HepG2 (cell line): ENCODE measurements around the gene CCT6A. TPM values are rescaled to one million over a fixed set of nuclear protein-coding genes. Genes with fewer than 3 reads are reported as not detected.
"Not testable (repeated sequence)": the region's sequence is repeated elsewhere in the genome, so short reads cannot be mapped to it uniquely, and the experiment has no call there.

ENCODE experiments used
- ATAC-seq: fragments of 200-7000 bp; cut with Tn5 transposase; 3 replicates; pipeline ENCODE4 v1.9.1; 2020; ENCODE audit warnings: mild to moderate bottlenecking, moderate library complexity
- BruUV-seq: library from RNA; stranded (reverse); fragments of 400-500 nt; replicated peaks from 2 replicates; lab custom pipeline; 2021; lab: Mats Ljungman, UMichigan
- CTCF ChIA-PET: fragments of 300-600 bp; formaldehyde crosslinking; extraction: SDS; loops from one replicate; lab custom pipeline; 2021; ENCODE audit warnings: low total read pairs, inconsistent platforms, low intra/inter-chr PET ratio; lab: Yijun Ruan, JAX
- POLR2A ChIA-PET: fragments of 350-600 bp; sonication (Branson Sonifier 250); formaldehyde crosslinking; loops from one replicate; lab custom pipeline; 2020; ENCODE audit warnings: antibody characterized with exemption, inconsistent platforms; lab: Yijun Ruan, JAX
- DNase-seq: peaks from one replicate; pipeline ENCODE4 v3.0.0-alpha.2; 2015; ENCODE audit warnings: low spot score
- FAIRE-seq: peaks from 3 replicates; lab custom pipeline; 2011; peaks lifted over from hg19 to GRCh38; lab: Jason Lieb, UNC
- H2AFZ ChIP-seq: one replicate; pipeline ENCODE4 v1.6.1; 2011; ENCODE audit warnings: low read length, inconsistent platforms
- H3K27ac ChIP-seq: fragments of 300-600 bp; 3 replicates; pipeline ENCODE4 v1.8.0; 2011; ENCODE audit warnings: mixed run types, mild to moderate bottlenecking, mixed read lengths, low read length, inconsistent platforms; ENCODE audit not compliant: insufficient read depth; ENCODE audit errors: extremely low read length
- H3K27me3 ChIP-seq, 2 experiments: fragments of 200-600 bp in 1 of 2; 2 replicates in 1 of 2; 3 replicates in 1 of 2; pipeline versions ENCODE4 v1.6.0 to v1.8.0; 2011; ENCODE audit warnings: low read length in 2 of 2, mild to moderate bottlenecking in 2 of 2, moderate library complexity in 2 of 2, inconsistent platforms in 1 of 2; ENCODE audit not compliant: insufficient read depth in 2 of 2, control insufficient read depth in 1 of 2
- H3K36me3 ChIP-seq, 2 experiments: fragments of 200-600 bp in 1 of 2; replicated peaks in 1 of 2; 2 replicates in 1 of 2; 3 replicates in 1 of 2; pipeline versions ENCODE4 v1.5.1 to v1.8.0; 2011; ENCODE audit warnings: low read length in 2 of 2, inconsistent platforms in 1 of 2; ENCODE audit not compliant: insufficient read depth in 2 of 2, control insufficient read depth in 1 of 2
- H3K4me1 ChIP-seq: 2 replicates; pipeline ENCODE4 v1.5.1; 2012; ENCODE audit warnings: low read length, inconsistent platforms; ENCODE audit not compliant: insufficient read depth
- H3K4me2 ChIP-seq: 2 replicates; pipeline ENCODE4 v1.6.0; 2011; ENCODE audit warnings: low read depth, low read length, inconsistent platforms
- H3K4me3 ChIP-seq, 3 experiments: fragments of 200-600 bp in 1 of 3; sonication (generic), shearing (Covaris generic) in 1 of 3; replicated peaks in 1 of 3; 2 replicates each; pipeline ENCODE4 v1.5.1; 2011 to 2016; ENCODE audit warnings: low read length in 3 of 3, inconsistent platforms in 2 of 3, low read depth in 2 of 3, mild to moderate bottlenecking in 2 of 3, control low read depth in 1 of 3, mixed read lengths in 1 of 3; ENCODE audit not compliant: insufficient read depth in 1 of 3
- H3K79me2 ChIP-seq: one replicate; pipeline ENCODE4 v1.6.1; 2011; ENCODE audit warnings: low read length, inconsistent platforms; ENCODE audit not compliant: insufficient read depth
- H3K9ac ChIP-seq: 2 replicates; pipeline ENCODE4 v1.6.0; 2011; ENCODE audit warnings: mild to moderate bottlenecking, low read depth, low read length, inconsistent platforms; ENCODE audit not compliant: insufficient read depth
- H3K9me3 ChIP-seq: 2 replicates; pipeline ENCODE4 v1.5.1; 2012; ENCODE audit warnings: mild to moderate bottlenecking, low read length
- H4K20me1 ChIP-seq: 2 replicates; pipeline ENCODE4 v1.6.0; 2011; ENCODE audit warnings: inconsistent platforms, mild to moderate bottlenecking, low read length, moderate library complexity; ENCODE audit not compliant: insufficient read depth
- CCAR2 ChIP-seq: fragments of 200-400 bp; formaldehyde crosslinking; optimal IDR thresholded peaks from 2 replicates; pipeline ENCODE3; 2018; ENCODE audit warnings: low read depth, mild to moderate bottlenecking, low read length, moderate library complexity
- HNF4A ChIP-seq: sonication (generic); formaldehyde crosslinking; IDR thresholded peaks from 2 replicates; pipeline ENCODE4 v1.4.0; 2020; ENCODE audit warnings: missing genetic modification reagents
- HNRNPUL1 ChIP-seq: fragments of 200-400 bp; formaldehyde crosslinking; IDR thresholded peaks from 2 replicates; pipeline ENCODE4 v1.6.1; 2017; ENCODE audit warnings: low read depth, mild to moderate bottlenecking, low read length, moderate library complexity
- HOXA3 ChIP-seq: sonication (generic); formaldehyde crosslinking; IDR thresholded peaks from 2 replicates; pipeline ENCODE4 v1.5.0; 2020; ENCODE audit warnings: missing genetic modification reagents
- NR2F6 ChIP-seq, 2 experiments: IDR thresholded peaks; 2 replicates each; pipeline ENCODE4 v1.6.1; 2016; ENCODE audit warnings: antibody characterized with exemption in 1 of 2, mild to moderate bottlenecking in 1 of 2
- POLR2G ChIP-seq: fragments of 200-400 bp; formaldehyde crosslinking; IDR thresholded peaks from 2 replicates; pipeline ENCODE4 v1.6.1; 2018; ENCODE audit warnings: mild to moderate bottlenecking, low read depth, low read length, moderate library complexity
- SP140L ChIP-seq: sonication (generic); formaldehyde crosslinking; IDR thresholded peaks from 2 replicates; pipeline ENCODE4 v1.4.0; 2020; ENCODE audit warnings: missing genetic modification reagents, borderline replicate concordance
- TBX2 ChIP-seq: sonication (generic); formaldehyde crosslinking; IDR thresholded peaks from 2 replicates; pipeline ENCODE4 v1.5.0; 2020; ENCODE audit warnings: missing genetic modification reagents, mild to moderate bottlenecking, borderline replicate concordance
- YEATS4 ChIP-seq: sonication (generic); formaldehyde crosslinking; IDR thresholded peaks from 2 replicates; pipeline ENCODE4 v1.4.0; 2020; ENCODE audit warnings: missing genetic modification reagents, borderline replicate concordance
- ZBTB33 ChIP-seq: sonication (generic); formaldehyde crosslinking; IDR thresholded peaks from 2 replicates; pipeline ENCODE4 v1.4.0; 2020; ENCODE audit warnings: missing genetic modification reagents
- ZNF121 ChIP-seq: sonication (generic); formaldehyde crosslinking; IDR thresholded peaks from 2 replicates; pipeline ENCODE4 v1.5.0; 2020; ENCODE audit warnings: mild to moderate bottlenecking, missing genetic modification reagents
- WGBS: methylation state at CpG from one replicate; pipeline ENCODE4 v1.1.6; 2017; ENCODE audit warnings: low lambda C conversion rate; 5-methylcytosine and 5-hydroxymethylcytosine counted together
- in situ Hi-C: cut with HindIII; loops from 2 replicates; pipeline ENCODE4 v1.10.0; 2017; ENCODE audit warnings: low pct_unique_long_range_greater_than_20kb; ENCODE audit not compliant: extremely low pct_ligation_motif_present
- intact Hi-C: fragments of 100-400 bp; cut with micrococcal nuclease; formaldehyde crosslinking; loops from one replicate; pipeline ENCODE4 v1.10.0; 2022; ENCODE audit not compliant: unreplicated experiment
- polyA plus RNA-seq, 8 experiments: library from polyadenylated mRNA; depleted of rRNA in 3 of 8; stranded (reverse) in 7 of 8; unstranded in 1 of 8; fragments of >200 nt; fragmentation: Illumina TruSeq in 4 of 8; extraction: Trizol in 4 of 8; gene quantifications; 2 replicates each; pipeline versions ENCODE4 v1.2.1 to v1.2.3, GENCODE V29; 2011 to 2016; ENCODE audit warnings: low read depth in 4 of 8, missing spikeins in 1 of 8, mixed read lengths in 1 of 8; ENCODE audit not compliant: insufficient read depth in 1 of 8
- total RNA-seq, 5 experiments: library from RNA; depleted of rRNA; stranded (reverse); fragments of >200 nt; fragmentation: Illumina TruSeq; extraction: Trizol; gene quantifications; 2 replicates each; pipeline ENCODE4 v1.2.3, GENCODE V29; 2016; ENCODE audit warnings: low read depth in 1 of 5

Gene CCT6A
- total and polyA plus RNA-seq, 2 of the 13 experiments (the other 11 are each of a cell fraction or from before 2014, with no cell fraction given) = 219 to 292 TPM

GRCh38 chr7:56097700-56098099 is 46.1 kb downstream of the CCT6A start:
- intact Hi-C loops = no loop called here
- H3K27ac ChIP-seq = no peak overlapping the region
- H2AFZ ChIP-seq = no peak overlapping the region
- DNase-seq (no peak), ATAC-seq (no peak), FAIRE-seq (no peak)
- ChIA-PET POLR2A (no interaction called here), CTCF (no interaction called here)
- no peaks in the 10 kb centered on the region for H3K27me3 ChIP-seq
- no peak overlapping the region for H3K9ac ChIP-seq
- H3K4me3 ChIP-seq = no peak overlapping the region
- no peaks in the 10 kb centered on the region for H3K9me3 ChIP-seq
- H3K79me2 ChIP-seq = no peaks in the 10 kb centered on the region
- no peak overlapping the region for H3K4me2 ChIP-seq
- H3K36me3 ChIP-seq = peaks cover 7 to 28% of the 10 kb centered on the region in 2 experiments
- 98% methylated on average over 4 of the region's 5 CpGs for WGBS
- TF ChIP-seq HNRNPUL1 (no peak), TBX2 (CRISPR knock-in tag) (no peak), YEATS4 (CRISPR knock-in tag) (no peak), SP140L (CRISPR knock-in tag) (no peak), CCAR2 (no peak)
- H4K20me1 ChIP-seq = no peaks in the 10 kb centered on the region
- no TSS peak for BruUV-seq
- in situ Hi-C loops = loop anchor here (25.0 kb wide), 1 partner anchor 335 kb away; no protein-coding TSS in a partner anchor
- H3K4me1 ChIP-seq = peaks cover 9% of the 10 kb centered on the region

GRCh38 chr7:56098187-56099008 is 46.8 kb downstream of the CCT6A start:
- H3K4me2 ChIP-seq; H3K79me2 ChIP-seq; DNase-seq; H3K9ac ChIP-seq; H4K20me1 ChIP-seq; H3K27ac ChIP-seq; H3K4me1 ChIP-seq; BruUV-seq; H3K27me3 ChIP-seq; H3K4me3 ChIP-seq; intact Hi-C loops; H3K9me3 ChIP-seq; CTCF ChIA-PET; FAIRE-seq; H2AFZ ChIP-seq; TF ChIP-seq NR2F6 (CRISPR knock-in tag; IDR thresholded peaks at IDR 0.05): not testable (repeated sequence)
- H3K36me3 ChIP-seq = peaks cover 8 to 35% of the 10 kb centered on the region in 2 experiments
- in situ Hi-C loops = loop anchor here (25.0 kb wide), 1 partner anchor 336 kb away; no protein-coding TSS in a partner anchor
- peak; percentile 11; the same call in 1 of the 3 replicates for ATAC-seq
- 90% methylated on average over 8 of the region's 8 CpGs for WGBS
- POLR2A ChIA-PET = interaction anchor here (0.6 to 0.7 kb wide), 2 partner anchors 11 to 75 kb away, joined by 3 read pairs; no protein-coding TSS in a partner anchor
- TF ChIP-seq NR2F6 (IDR thresholded peaks at IDR 0.05) (0 out of 2 replicates have a peak, but pooled peaks have one; percentile 8), ZBTB33 (CRISPR knock-in tag) (peak; percentile 83), HOXA3 (CRISPR knock-in tag) (0 out of 2 replicates have a peak, but pooled peaks have one; percentile 17), POLR2G (0 out of 2 replicates have a peak, but pooled peaks have one; percentile 25), ZNF121 (CRISPR knock-in tag) (peak; percentile 94), HNF4A (CRISPR knock-in tag) (peak; percentile 23; the same call in 1 of the 2 replicates)
- TF ChIP-seq, all 625 proteins: peak for 6; not testable (repeated sequence) for 619
